ENCODE measurements around the gene ZCCHC24. TPM values are rescaled to one million over a fixed set of nuclear protein-coding genes. Genes with fewer than 3 reads are reported as not detected.

Gene ZCCHC24
- total and polyA plus RNA-seq, 12 donors = 5.8 to 49.0 (median 24.8) TPM

- Histone ChIP-seq H3K36me3 (replicated peaks in 1 of 2) (peaks cover 0 to 27% of the 10 kb centered on the region in 2 donors), H3K9me3 (replicated peaks in 1 of 3) (no peaks in the 10 kb centered on the region), H3K4me1 (replicated peaks in 1 of 2) (peaks cover 42 to 58% of the 10 kb centered on the region in 2 donors), H3K27me3 (no peaks in the 10 kb centered on the region), H3K4me3 (no peak overlapping the region), H3K27ac (no peak overlapping the region)
- TF ChIP-seq POLR2A (IDR thresholded peaks at IDR 0.05) (no peak), CTCF (IDR thresholded peaks at IDR 0.05) (no peak)
- intact Hi-C loops (cut with DNase I) = no loop called here
- WGBS, 4 donors = 57 to 66% (median 62%) methylated on average over 11 to 12 of the region's 12 CpGs
- DNase-seq = peak in 3 of 7 donors; percentile 19 to 63 (median 32)
These were observed 98.8 kb downstream of the ZCCHC24 start for GRCh38 chr10:79346388-79347225.

- Histone ChIP-seq H3K27me3 (no peaks in the 10 kb centered on the region), H3K4me1 (replicated peaks in 1 of 2) (peaks cover 45 to 61% of the 10 kb centered on the region in 2 donors), H3K36me3 (replicated peaks in 1 of 2) (peaks cover 0 to 21% of the 10 kb centered on the region in 2 donors), H3K4me3 (no peak overlapping the region), H3K9me3 (replicated peaks in 1 of 3) (no peaks in the 10 kb centered on the region), H3K27ac (no peak overlapping the region)
- 84 to 100% (median 98%) methylated on average over 1 to 2 of the region's 2 CpGs for WGBS, 4 donors
- intact Hi-C loops (cut with DNase I) = no loop called here
- DNase-seq = peak in 3 of 7 donors; percentile 12 to 51 (median 17)
- TF ChIP-seq POLR2A (IDR thresholded peaks at IDR 0.05) = no peak
- TF ChIP-seq CTCF (IDR thresholded peaks at IDR 0.05) = no peak
These were observed 99.4 kb downstream of the ZCCHC24 start for GRCh38 chr10:79346012-79346340.

GRCh38 chr10:79345241-79346011 is 100.0 kb downstream of the ZCCHC24 start:
- intact Hi-C loops (cut with DNase I) = no loop called here
- no peak overlapping the region for H3K4me3 ChIP-seq
- 67 to 75% (median 70%) methylated on average over 5 of the region's 5 CpGs for WGBS, 4 donors
- no peaks in the 10 kb centered on the region for H3K9me3 ChIP-seq (replicated peaks in 1 of 3)
- H3K4me1 ChIP-seq (replicated peaks in 1 of 2) = peaks cover 49 to 57% of the 10 kb centered on the region in 2 donors
- peak in 4 of 7 donors; percentile 23 to 59 (median 58) for DNase-seq
- H3K36me3 ChIP-seq (replicated peaks in 1 of 2) = peaks cover 0 to 15% of the 10 kb centered on the region in 2 donors
- TF ChIP-seq CTCF (IDR thresholded peaks at IDR 0.05) (no peak), POLR2A (IDR thresholded peaks at IDR 0.05) (no peak)
- H3K27ac ChIP-seq = peak overlapping the region in 1 of 5 donors; percentile 1
- H3K27me3 ChIP-seq = no peaks in the 10 kb centered on the region

GRCh38 chr10:79344502-79345195 is 100.8 kb downstream of the ZCCHC24 start:
- Histone ChIP-seq H3K36me3 (replicated peaks in 1 of 2) (peaks cover 0 to 8% of the 10 kb centered on the region in 2 donors), H3K9me3 (replicated peaks in 1 of 3) (no peaks in the 10 kb centered on the region), H3K27ac (no peak overlapping the region), H3K4me3 (no peak overlapping the region), H3K4me1 (replicated peaks in 1 of 2) (peaks cover 41 to 50% of the 10 kb centered on the region in 2 donors), H3K27me3 (no peaks in the 10 kb centered on the region)
- intact Hi-C loops (cut with DNase I) = no loop called here
- peak in 2 of 7 donors; percentile 11 to 47 for DNase-seq
- 92 to 97% (median 93%) methylated on average over 2 to 3 of the region's 3 CpGs for WGBS, 4 donors
- no peak for TF ChIP-seq CTCF (IDR thresholded peaks at IDR 0.05)
- no peak for TF ChIP-seq POLR2A (IDR thresholded peaks at IDR 0.05)
